ENCODE data around the gene ACOXL. TPM values are rescaled to one million over a fixed set of nuclear protein-coding genes. Genes with fewer than 3 reads are reported as not detected.
A peak's percentile ranks its signal among the peaks of the same experiment; 100 is the strongest.

The ACOXL gene
- total RNA-seq, 6 experiments from 2014 or later: not detected

DNA sequence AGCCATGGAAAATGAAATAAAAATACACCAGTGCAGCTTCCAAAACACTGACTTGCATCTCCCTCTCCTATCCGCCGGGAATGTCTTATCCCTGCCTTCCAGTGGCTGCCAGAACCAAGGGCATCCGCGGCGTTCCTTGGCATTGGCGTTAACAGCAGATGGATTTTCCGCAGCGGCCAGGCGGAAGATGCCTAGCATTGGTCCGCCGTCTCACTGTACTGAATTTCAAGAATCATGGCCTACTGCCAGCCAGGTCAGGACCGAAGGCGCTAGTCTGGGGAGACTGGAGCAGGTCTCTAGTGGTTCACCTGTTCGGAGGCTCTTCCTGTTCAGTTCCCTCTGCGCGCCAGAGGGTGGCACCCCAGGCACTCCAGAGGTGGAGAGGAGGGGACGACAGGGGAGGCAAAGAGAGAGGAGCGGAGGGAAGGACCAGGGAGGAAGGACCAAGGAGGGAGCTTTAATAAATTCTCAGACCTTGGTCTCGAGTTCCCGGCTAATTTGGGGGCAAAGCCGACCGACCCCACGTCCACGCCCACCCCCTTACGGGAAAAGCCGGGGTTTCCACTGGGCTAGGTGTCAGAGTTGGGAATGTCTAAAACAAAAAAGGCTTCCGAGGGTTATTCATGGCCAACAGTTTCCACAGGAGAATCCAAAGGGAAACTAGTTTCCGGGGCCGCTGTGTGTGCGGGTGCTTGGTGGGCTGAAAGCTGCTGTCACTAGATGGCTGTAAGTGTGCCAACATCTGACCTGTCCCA, 384.6 kb downstream of the ACOXL start:
- H3K27me3 ChIP-seq: peaks cover 0 to 16% of the 10 kb centered on the region in 2 donors
- intact Hi-C loops (cut with DNase I): no loop called here
- no peaks in the 10 kb centered on the region for H3K9me3 ChIP-seq
- ATAC-seq: peak; percentile 47 to 74 (median 71)
- no peak overlapping the region for H3K27ac ChIP-seq
- peak; percentile 79 to 85 (median 82) for DNase-seq
- TF ChIP-seq POLR2A (IDR thresholded peaks at IDR 0.05) (no peak), CTCF (IDR thresholded peaks at IDR 0.05) (peak; percentile 83 to 90 (median 89))
- peak overlapping the region; percentile 22 to 39 (median 35) for H3K4me3 ChIP-seq
- 3% methylated on average over 28 of the region's 30 CpGs for WGBS (ENCODE audit: insufficient coverage, low coverage, low lambda C conversion rate, missing lambda C conversion rate)
- peaks cover 0 to 24% (median 5%) of the 10 kb centered on the region in 4 donors for H3K4me1 ChIP-seq
- H3K36me3 ChIP-seq: no peaks in the 10 kb centered on the region

GRCh38 chr2:111117598-111118480, 385.5 kb downstream of the ACOXL start:
- ATAC-seq (peak in 1 of 4 donors; percentile 8), DNase-seq (peak in 2 of 3 donors; percentile 60 to 61)
- peak overlapping the region; percentile 22 to 39 (median 35) for H3K4me3 ChIP-seq
- intact Hi-C loops (cut with DNase I): no loop called here
- no peak for TF ChIP-seq CTCF (IDR thresholded peaks at IDR 0.05)
- TF ChIP-seq POLR2A (IDR thresholded peaks at IDR 0.05): no peak
- no peaks in the 10 kb centered on the region for H3K36me3 ChIP-seq
- 8% methylated on average over 20 of the region's 64 CpGs for WGBS (ENCODE audit: insufficient coverage, low coverage, low lambda C conversion rate, missing lambda C conversion rate)
- no peaks in the 10 kb centered on the region for H3K9me3 ChIP-seq
- H3K4me1 ChIP-seq: peaks cover 0 to 24% (median 5%) of the 10 kb centered on the region in 4 donors
- no peak overlapping the region for H3K27ac ChIP-seq
- peaks cover 0 to 16% of the 10 kb centered on the region in 2 donors for H3K27me3 ChIP-seq

DNA sequence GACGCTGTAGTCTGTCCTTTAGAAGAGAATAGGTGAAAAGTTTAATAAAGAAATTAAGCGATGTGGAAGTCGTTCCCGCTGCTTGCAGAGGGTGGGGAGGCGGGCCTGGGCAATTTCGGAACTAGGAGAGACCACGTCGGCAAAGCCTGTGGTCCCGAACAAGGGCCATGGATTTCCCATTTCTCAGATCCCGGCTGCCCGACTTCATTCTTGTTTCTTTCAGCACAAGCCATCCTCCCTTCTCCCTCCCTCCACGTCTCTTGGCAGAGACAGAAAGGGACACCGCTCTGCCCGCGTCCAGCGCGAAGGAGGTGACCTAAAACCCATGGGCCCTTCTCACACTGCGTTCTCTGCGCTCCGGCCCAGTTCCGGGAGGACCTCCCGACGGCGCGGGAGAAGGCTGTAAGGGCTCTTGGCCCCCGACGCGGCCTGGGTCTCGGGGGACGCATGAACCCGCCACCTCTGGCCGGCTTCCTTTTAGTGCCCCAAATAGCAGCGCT, 386.2 kb downstream of the ACOXL start:
- TF ChIP-seq CTCF (IDR thresholded peaks at IDR 0.05) (no peak), POLR2A (IDR thresholded peaks at IDR 0.05) (no peak)
- no peaks in the 10 kb centered on the region for H3K9me3 ChIP-seq
- peaks cover 0 to 16% of the 10 kb centered on the region in 2 donors for H3K27me3 ChIP-seq
- peak overlapping the region in 2 of 3 donors; percentile 6 to 39 for H3K4me3 ChIP-seq
- H3K4me1 ChIP-seq: peaks cover 0 to 24% (median 5%) of the 10 kb centered on the region in 4 donors
- no peak for ATAC-seq
- H3K36me3 ChIP-seq: no peaks in the 10 kb centered on the region
- intact Hi-C loops (cut with DNase I): no loop called here
- peak in 2 of 3 donors; percentile 28 to 53 for DNase-seq
- H3K27ac ChIP-seq: no peak overlapping the region
- WGBS (ENCODE audit: insufficient coverage, low coverage, low lambda C conversion rate, missing lambda C conversion rate): 20% methylated on average over 25 of the region's 33 CpGs

DNA sequence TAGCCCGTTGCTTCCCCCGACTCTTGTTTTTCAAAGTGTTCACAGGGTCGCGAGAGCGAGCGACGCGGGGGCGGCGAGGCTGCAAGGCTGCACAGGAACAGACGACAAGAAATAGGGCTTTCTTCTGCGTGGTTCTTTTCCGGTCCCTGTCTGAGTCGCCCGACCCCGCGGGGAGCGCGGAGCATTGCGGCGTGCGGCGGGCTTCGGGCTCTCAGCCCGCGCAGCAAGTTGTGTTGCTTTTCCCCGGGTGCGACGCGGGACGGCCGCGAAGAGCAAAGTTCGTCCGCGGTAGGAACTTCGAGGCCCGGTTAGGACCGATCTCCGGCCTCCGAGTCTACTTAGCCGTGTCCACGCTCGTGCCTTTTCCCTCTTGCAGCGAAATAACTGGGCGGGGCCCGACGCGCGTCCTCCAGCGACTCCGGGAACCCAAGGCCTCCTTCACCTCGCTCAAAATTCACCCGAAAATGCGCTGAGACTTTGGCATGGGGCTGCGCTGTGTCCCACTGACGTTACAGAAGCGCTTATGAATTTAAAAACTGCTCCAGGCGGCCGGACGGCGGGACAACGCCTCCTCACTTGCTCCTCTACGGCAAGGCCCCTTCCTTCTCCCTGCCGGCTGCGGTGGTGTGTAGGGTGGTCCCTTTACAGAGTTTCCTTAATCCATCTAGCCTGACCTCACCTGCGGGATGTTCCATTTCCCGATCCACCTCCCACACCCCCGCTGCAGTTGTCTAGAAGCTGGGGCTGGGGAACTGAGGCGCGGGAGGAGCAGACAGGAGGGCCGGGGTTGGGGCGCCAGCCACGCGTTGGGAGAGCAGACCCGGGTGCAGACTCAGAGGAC, 386.8 kb downstream of the ACOXL start:
- H3K27me3 ChIP-seq: peaks cover 0 to 16% of the 10 kb centered on the region in 2 donors

More for the DNA sequence above, 386.8 kb downstream of the ACOXL start:
- TF ChIP-seq CTCF (IDR thresholded peaks at IDR 0.05) (no peak), POLR2A (IDR thresholded peaks at IDR 0.05) (no peak)
- H3K4me3 ChIP-seq: peak overlapping the region; percentile 3 to 39 (median 6)
- peaks cover 0 to 24% (median 5%) of the 10 kb centered on the region in 4 donors for H3K4me1 ChIP-seq
- WGBS (ENCODE audit: insufficient coverage, low coverage, low lambda C conversion rate, missing lambda C conversion rate): 36% methylated on average over 9 of the region's 76 CpGs
- H3K9me3 ChIP-seq: no peaks in the 10 kb centered on the region
- peaks cover 0 to 3% (median 0%) of the 10 kb centered on the region in 4 donors for H3K36me3 ChIP-seq
- DNase-seq (peak in 2 of 3 donors; percentile 34 to 59), ATAC-seq (no peak)
- intact Hi-C loops (cut with DNase I): no loop called here
- H3K27ac ChIP-seq: no peak overlapping the region

All from right lobe of liver (tissue), 6 donors.